Heart left ventricle (tissue), 16 donors: Measurements from ENCODE around the gene LAMA5. TPM values are rescaled to one million over a fixed set of nuclear protein-coding genes. Genes with fewer than 3 reads are reported as not detected.

Source experiments
- ATAC-seq, 4 donors: fragments of 200-7000 bp; cut with Tn5 transposase; one replicate each; pipeline ENCODE4 v1.9.1; 2020 to 2022; ENCODE audit warnings: moderate library complexity in 4 of 4, mild to moderate bottlenecking in 3 of 4, moderate number of reproducible peaks in 1 of 4
- DNase-seq, 5 donors: peaks; one replicate each; pipeline ENCODE4 v3.0.0-alpha.2; 2020
- H3K27ac ChIP-seq, 12 donors: fragments of 200-600 bp; sonication (generic) in 4 of 12; one replicate each; pipeline versions ENCODE4 v1.5.0 to v1.8.0; 2016 to 2022; ENCODE audit warnings: mild to moderate bottlenecking in 2 of 12
- H3K27me3 ChIP-seq, 9 donors: fragments of 200-600 bp; sonication (generic) in 2 of 9; one replicate each; pipeline versions ENCODE4 v1.5.1 to v1.8.0; 2016 to 2022; ENCODE audit warnings: mild to moderate bottlenecking in 3 of 9
- H3K36me3 ChIP-seq, 9 donors: fragments of 200-600 bp; sonication (generic) in 2 of 9; one replicate each; pipeline versions ENCODE4 v1.5.0 to v1.8.0; 2018 to 2022; ENCODE audit warnings: mild to moderate bottlenecking in 2 of 9
- H3K4me1 ChIP-seq, 12 donors: fragments of 200-600 bp; sonication (generic) in 4 of 12; one replicate each; pipeline versions ENCODE4 v1.5.0 to v1.8.0; 2016 to 2022; ENCODE audit warnings: mild to moderate bottlenecking in 3 of 12
- H3K4me3 ChIP-seq, 12 donors: fragments of 200-600 bp; sonication (generic) in 4 of 12; one replicate each; pipeline versions ENCODE4 v1.5.0 to v1.8.0; 2017 to 2022; ENCODE audit warnings: mild to moderate bottlenecking in 9 of 12, moderate library complexity in 4 of 12
- H3K9me3 ChIP-seq, 12 donors: fragments of 200-600 bp; sonication (generic) in 4 of 12; one replicate each; pipeline versions ENCODE4 v1.5.0 to v1.8.0; 2016 to 2022; ENCODE audit warnings: mild to moderate bottlenecking in 1 of 12
- CTCF ChIP-seq, 12 donors: fragments of 200-600 bp; sonication (generic) in 4 of 12; IDR thresholded peaks; one replicate each; pipeline versions ENCODE4 v1.5.0 to v1.8.0; 2018 to 2022; ENCODE audit warnings: antibody characterized with exemption in 12 of 12, mild to moderate bottlenecking in 5 of 12
- POLR2A ChIP-seq, 2 donors: fragments of 450-650 bp; IDR thresholded peaks; one replicate each; pipeline ENCODE4 v1.6.1; 2017; ENCODE audit warnings: antibody characterized with exemption in 2 of 2, mild to moderate bottlenecking in 2 of 2, moderate library complexity in 2 of 2
- WGBS, 4 donors: extraction: QIAGEN DNeasy Blood & Tissue Kit in 2 of 4; methylation state at CpG; one replicate each; pipeline versions ENCODE4 v1.1.5 to v1.1.7; 2013 to 2018; 5-methylcytosine and 5-hydroxymethylcytosine counted together
- intact Hi-C, 10 donors: fragments of 100-400 bp; cut with DNase I; formaldehyde crosslinking; loops; one replicate each; pipeline versions ENCODE4 v1.11.1 to v1.14.2; 2022
- polyA plus RNA-seq, 2 donors: library from polyadenylated mRNA; stranded (reverse); fragments of 200-250 nt; gene quantifications; one replicate each; pipeline ENCODE4 v1.2.3, GENCODE V29; 2013
- total RNA-seq, 9 donors: library from RNA; depleted of rRNA in 2 of 9; stranded (reverse); fragments of >200 nt in 2 of 9; fragmentation: NEBNext Ultra II Directional in 3 of 9; extraction: Animal tissue kit (Norgen Biotek cat#: 25700) in 3 of 9; gene quantifications; one replicate each; pipeline versions ENCODE4 v1.1.0 to v1.2.4, GENCODE V29; 2016 to 2023
- donor health status: ischemic (EF 13 %, LVEDD 7.1; RV severe dilation, severe dysfunction).
- donor health status: healthy with polysubstance abuse.
- donor health status: DM: no; HTN: yes; CAD: no.
- donor health status: DM: no; HTN: no; CAD: no.
- donor health status: ischemic (EF 25% LVEDD 6.9; RV normal size, moderate dysfunction).
- donor health status: ischemic (EF 25% LVEDD 5.7; RV mildly dilated, moderate dysfunction).
- donor health status: healthy.
- donor health status: DM: yes; HTN: yes; CAD: no.
- donor health status: ischemic (EF 35%, LVEDD 5.7; RV mildly dilated, moderate dysfunction).
- donor health status: nonischemic (EF 11% LVEDD 7.7; RV severe dilation, severe dysfunction).
- donor health status: DM: yes; HTN: yes; CAD: no.
- donor health status: PGD.
- donor health status: ischemic (EF 29% LVEDD 5.4; RV normal size, mild dysfunction).
- donor health status: nonischemic (EF 23%, LVEDD 6.1; RV moderate dilation, normal function).

The LAMA5 gene
- total and polyA plus RNA-seq, 11 donors, result 57.4 to 128 (median 73.6) TPM

- Histone ChIP-seq H3K27ac (no peak overlapping the region), H3K9me3 (no peaks in the 10 kb centered on the region), H3K4me1 (peaks cover 0 to 21% (median 8%) of the 10 kb centered on the region in 12 donors), H3K36me3 (peaks cover 2 to 95% (median 92%) of the 10 kb centered on the region in 9 donors), H3K4me3 (no peak overlapping the region), H3K27me3 (no peaks in the 10 kb centered on the region)
- ATAC-seq (no peak), DNase-seq (no peak)
- WGBS, 4 donors, result 75 to 84% (median 80%) methylated on average over 14 to 29 of the region's 29 CpGs
- intact Hi-C loops, result loop anchor here in 7 of 10 donors (5.0 to 10.0 kb wide), 6 partner anchors 37 to 495 kb away; partner anchors contain the start of genes MRGBP (in 1 of the 7) and OGFR (in 1 of the 7)
- TF ChIP-seq CTCF (IDR thresholded peaks at IDR 0.05) (no peak), POLR2A (IDR thresholded peaks at IDR 0.05) (no peak)
Observed at GRCh38 chr20:62309947-62310756, 57.0 kb downstream of the LAMA5 start.

GRCh38 chr20:62309198-62309944 lies 57.7 kb downstream of the LAMA5 start:
- intact Hi-C loops, result loop anchor here in 6 of 10 donors (5.0 to 10.0 kb wide), 5 partner anchors 43 to 495 kb away; partner anchors contain the start of genes MRGBP (in 1 of the 6) and OGFR (in 1 of the 6)
- 80 to 89% (median 85%) methylated on average over 16 to 26 of the region's 26 CpGs for WGBS, 4 donors
- no peak overlapping the region for H3K27ac ChIP-seq
- H3K4me3 ChIP-seq, result no peak overlapping the region
- H3K36me3 ChIP-seq, result peaks cover 2 to 95% (median 92%) of the 10 kb centered on the region in 9 donors
- DNase-seq (no peak), ATAC-seq (no peak)
- H3K4me1 ChIP-seq, result peaks cover 5 to 29% (median 16%) of the 10 kb centered on the region in 12 donors
- TF ChIP-seq CTCF (IDR thresholded peaks at IDR 0.05) (no peak), POLR2A (IDR thresholded peaks at IDR 0.05) (no peak)
- no peaks in the 10 kb centered on the region for H3K9me3 ChIP-seq
- H3K27me3 ChIP-seq, result no peaks in the 10 kb centered on the region

GRCh38 chr20:62308102-62308822 lies 58.9 kb downstream of the LAMA5 start:
- DNase-seq, result no peak
- TF ChIP-seq CTCF (IDR thresholded peaks at IDR 0.05), result no peak
- no peak for TF ChIP-seq POLR2A (IDR thresholded peaks at IDR 0.05)
- H3K36me3 ChIP-seq, result peaks cover 2 to 93% (median 88%) of the 10 kb centered on the region in 9 donors
- 84 to 90% (median 89%) methylated on average over 23 to 29 of the region's 29 CpGs for WGBS, 4 donors
- no peak overlapping the region for H3K27ac ChIP-seq
- intact Hi-C loops, result loop anchor here in 6 of 10 donors (5.0 to 10.0 kb wide), 5 partner anchors 44 to 497 kb away; partner anchors contain the start of genes MRGBP (in 1 of the 6) and OGFR (in 1 of the 6)
- ATAC-seq, result peak; percentile 1 to 15 (median 8)
- peaks cover 9 to 37% (median 25%) of the 10 kb centered on the region in 12 donors for H3K4me1 ChIP-seq
- no peak overlapping the region for H3K4me3 ChIP-seq
- no peaks in the 10 kb centered on the region for H3K27me3 ChIP-seq
- H3K9me3 ChIP-seq, result no peaks in the 10 kb centered on the region
